HG02852 (cell line): Measurements from ENCODE around the gene FGF3.
"Not testable (repeated sequence)": the region's sequence is repeated elsewhere in the genome, so short reads cannot be mapped to it uniquely, and the experiment has no call there.

ENCODE experiments used
- ATAC-seq: cut with Tn5 transposase; IDR thresholded peaks from one replicate; pipeline ENCODE4 v1.9.1; 2021; ENCODE audit warnings: mild to moderate bottlenecking, moderate library complexity; ENCODE audit not compliant: unreplicated experiment

The FGF3 gene

DNA sequence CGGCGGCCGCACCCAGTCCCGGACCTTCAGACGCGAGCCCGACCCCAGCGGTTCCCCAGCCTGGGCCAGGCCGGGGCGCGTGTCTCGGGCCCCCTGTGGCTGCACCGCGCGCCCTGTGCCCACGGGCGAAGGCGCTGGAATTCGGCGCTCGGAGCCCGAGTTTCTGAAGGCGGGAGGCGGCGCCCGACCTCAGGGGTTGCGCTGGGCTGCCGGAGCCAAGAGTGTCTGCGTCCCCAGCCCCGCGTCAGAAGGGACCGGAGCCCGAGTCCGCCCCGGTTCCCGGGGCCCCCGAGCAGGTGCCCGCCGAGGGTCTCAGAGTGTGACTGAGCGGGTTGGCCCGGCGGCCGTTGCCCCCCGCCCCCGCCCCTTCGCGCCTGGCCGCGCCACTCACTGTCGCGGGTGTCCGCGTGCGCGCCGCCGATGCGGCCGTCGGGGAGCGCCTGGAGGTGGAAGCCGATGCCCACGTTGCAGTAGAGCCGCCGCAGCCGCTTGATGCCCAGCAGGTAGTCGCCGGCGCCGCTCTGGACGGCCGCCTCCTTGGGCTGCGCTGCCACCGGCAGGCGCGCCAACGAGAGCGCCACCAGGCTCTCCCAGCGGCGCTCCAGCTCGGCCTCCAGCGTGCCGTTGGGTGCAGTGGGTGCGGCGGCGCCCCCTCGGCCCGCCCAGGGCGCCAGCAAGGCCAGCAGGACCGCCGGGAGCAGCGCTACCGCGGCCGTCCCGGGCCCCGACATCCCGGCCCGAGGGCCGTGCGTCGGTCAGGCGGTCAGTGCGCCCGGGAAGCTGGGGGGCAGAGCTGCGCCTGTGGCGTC lies 44.7 kb downstream of the FGF3 start:
- no peak for ATAC-seq

DNA sequence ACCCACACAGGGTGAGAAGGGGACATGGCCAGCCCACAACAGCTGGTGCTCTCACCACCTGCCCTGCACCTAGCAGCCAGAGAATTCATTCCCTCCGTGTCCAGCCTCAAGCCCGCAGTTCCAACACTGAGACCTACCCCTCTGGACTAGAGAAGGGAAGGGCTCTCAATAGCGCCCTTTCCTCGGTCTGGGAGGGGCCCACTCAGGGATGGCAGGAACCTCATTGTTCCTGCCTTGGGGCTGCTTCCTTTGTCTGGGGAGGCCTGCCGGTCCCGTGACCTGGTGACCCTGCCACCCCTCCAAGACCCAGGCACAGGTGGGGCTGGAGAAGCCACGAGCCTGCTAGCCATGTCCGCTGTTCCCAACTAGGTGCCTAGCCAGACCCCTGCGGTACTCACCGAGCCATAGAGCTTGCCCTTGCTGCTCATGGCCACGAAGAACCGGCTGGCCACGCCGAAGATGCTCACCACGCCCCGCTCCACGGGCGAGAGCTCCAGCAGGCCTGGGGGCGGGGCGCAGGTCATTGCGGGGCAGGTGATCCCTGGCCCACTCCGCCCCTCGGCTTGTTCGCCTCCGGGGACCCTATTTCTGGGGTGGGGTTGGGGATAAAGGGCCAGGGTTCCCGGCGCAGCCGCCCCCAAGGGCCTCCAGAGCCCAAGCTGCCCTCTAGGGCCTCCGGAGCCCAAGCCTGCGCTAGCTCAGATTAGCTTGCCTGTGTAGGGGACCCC lies 45.4 kb downstream of the FGF3 start:
- ATAC-seq = no peak

DNA sequence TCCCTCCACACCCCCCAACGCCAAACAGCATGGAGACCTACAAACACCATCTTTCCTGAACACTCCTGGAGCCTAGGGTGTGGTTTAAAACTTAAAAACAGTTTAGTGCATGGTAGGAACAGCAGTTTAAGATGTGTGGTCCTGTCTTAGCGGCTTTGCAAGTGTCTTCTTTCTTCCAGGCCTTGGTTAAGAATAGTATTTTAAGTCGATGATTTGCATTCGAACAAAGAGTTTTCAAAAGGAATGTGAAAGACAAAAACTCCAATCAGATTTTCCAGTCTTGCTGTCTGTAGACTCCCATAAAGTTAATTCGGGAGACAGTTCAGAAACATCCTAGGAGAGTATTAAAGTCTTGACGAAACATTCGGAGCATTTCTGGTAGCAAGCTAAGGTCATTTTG lies 47.8 kb downstream of the FGF3 start:
- ATAC-seq = no peak

DNA sequence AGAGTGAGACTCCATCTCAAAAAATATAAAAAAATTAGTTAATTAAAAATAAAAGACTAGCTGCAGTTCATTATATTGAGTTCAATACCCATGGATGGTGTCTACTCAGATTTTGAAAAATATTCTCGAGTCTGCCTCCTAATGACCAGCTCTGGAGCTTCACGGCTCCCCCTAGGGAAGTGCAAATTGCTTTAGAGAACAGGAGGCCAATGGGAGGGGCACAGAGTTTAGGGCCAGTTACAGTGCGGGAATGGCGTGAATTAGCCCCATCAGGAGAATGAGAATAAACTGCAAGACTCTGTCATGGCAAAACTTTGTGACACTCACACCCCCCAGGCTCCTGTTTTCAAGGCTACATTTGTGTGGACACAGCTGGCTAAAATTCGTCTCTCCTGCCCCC lies 48.7 kb downstream of the FGF3 start:
- no peak for ATAC-seq

DNA sequence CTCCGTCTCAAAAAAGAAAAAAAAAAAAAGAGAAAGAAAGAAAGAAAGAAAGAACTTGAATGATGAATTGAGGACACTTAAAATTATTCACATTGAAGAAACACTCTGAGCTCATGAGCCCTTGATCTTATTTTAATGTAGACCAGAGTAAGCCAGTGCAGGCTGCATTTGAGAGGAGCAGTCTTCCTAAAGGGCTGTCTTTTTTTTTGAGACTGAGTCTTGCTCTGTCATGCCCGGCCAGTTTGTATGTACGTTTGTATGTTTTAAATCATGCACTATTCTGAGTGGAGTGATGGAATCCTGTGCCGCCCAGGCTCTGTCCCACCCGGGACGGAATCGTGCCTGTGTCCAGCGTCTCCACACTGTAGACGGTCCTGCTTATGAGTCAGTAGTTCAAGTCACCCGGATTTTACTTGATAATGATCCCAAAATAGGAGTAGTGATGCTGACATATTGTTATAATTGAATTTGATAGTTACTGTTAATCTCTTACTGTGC lies 53.7 kb downstream of the FGF3 start:
- ATAC-seq = no peak

DNA sequence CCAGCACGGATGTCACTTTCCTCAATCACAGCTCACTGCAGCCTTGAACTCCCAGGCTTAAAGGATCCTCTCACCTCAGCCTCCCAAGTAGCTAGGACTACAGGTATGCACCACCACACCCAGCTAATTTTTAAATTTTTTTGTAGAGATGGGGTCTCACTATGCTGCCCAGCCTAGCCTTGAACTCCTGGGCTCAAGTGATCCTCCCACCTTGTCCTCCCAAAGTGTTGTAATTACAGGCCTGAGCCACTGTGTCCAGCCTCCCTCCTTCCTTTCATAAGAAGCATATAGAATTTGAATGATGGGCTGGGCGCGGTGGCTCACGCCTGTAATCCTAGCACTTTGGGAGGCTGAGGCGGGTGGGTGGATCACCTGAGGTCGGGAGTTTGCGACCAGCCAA lies 54.3 kb downstream of the FGF3 start:
- not testable (repeated sequence) for ATAC-seq

DNA sequence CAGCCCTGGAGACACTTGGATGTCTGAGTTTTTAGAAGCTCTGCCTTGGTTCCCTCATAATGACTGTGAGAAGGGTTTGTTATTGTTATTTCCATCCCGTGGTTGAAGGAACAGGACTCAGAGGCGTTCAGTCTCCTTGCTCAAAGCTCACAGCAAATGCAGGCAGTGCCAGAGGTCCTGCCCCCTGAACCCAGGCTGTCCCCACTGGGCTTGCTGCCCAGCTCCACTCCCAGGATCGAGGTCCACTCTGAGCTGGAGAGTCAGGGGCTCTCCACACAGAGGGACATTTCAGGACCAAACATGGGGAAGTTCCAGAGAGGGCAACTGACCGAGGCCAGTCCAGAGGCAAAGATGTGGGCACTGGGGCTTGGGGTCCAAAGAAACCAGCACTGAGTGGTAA lies 58.9 kb downstream of the FGF3 start:
- no peak for ATAC-seq
